ENCODE measurements around the gene BRSK2. TPM values are rescaled to one million over a fixed set of nuclear protein-coding genes. Genes with fewer than 3 reads are reported as not detected.

BRSK2 gene
- total and polyA plus RNA-seq, 9 of the 15 experiments (the other 6 are each of a cell fraction or from before 2014, with no cell fraction given) = 0.06 to 0.52 (median 0.18) TPM; not detected in 5

GRCh38 chr11:1439341-1439740, 49.6 kb downstream of the BRSK2 start:
- Histone ChIP-seq H2AFZ (ENCODE audit: low read depth, low read length) (no peak overlapping the region), H3K27ac (ENCODE audit: extremely low read depth, low read depth, low read length) (no peak overlapping the region), H3K9me3 (replicated peaks; ENCODE audit: control insufficient read depth, insufficient read depth, low read depth, low read length) (no peaks in the 10 kb centered on the region), H3K4me3 (no peak overlapping the region), H4K20me1 (replicated peaks; ENCODE audit: control insufficient read depth, insufficient read depth, low read length) (peaks cover 9% of the 10 kb centered on the region; the same call in 1 of the 2 replicates), H3K27me3 (ENCODE audit: control insufficient read depth in 2 of 2, insufficient read depth in 2 of 2, low read length in 2 of 2) (peaks cover 0 to 12% of the 10 kb centered on the region in 2 experiments; a peak in 2 of 5 replicates), H3K4me2 (ENCODE audit: insufficient read depth, low read length) (no peak overlapping the region), H3K9ac (ENCODE audit: insufficient read depth in 1 of 2, low read depth in 2 of 2, low read length in 2 of 2) (no peak overlapping the region), H3K36me3 (ENCODE audit: control insufficient read depth, insufficient read depth, low read length) (no peaks in the 10 kb centered on the region), H3K9me1 (ENCODE audit: control insufficient read depth, insufficient read depth, low read length) (no peaks in the 10 kb centered on the region), H3K79me2 (ENCODE audit: control insufficient read depth, insufficient read depth, low read length) (no peaks in the 10 kb centered on the region), H3K4me1 (replicated peaks in 1 of 2; ENCODE audit: control insufficient read depth in 2 of 2, insufficient read depth in 2 of 2, low read length in 2 of 2) (peaks cover 0 to 63% of the 10 kb centered on the region in 2 experiments; a peak in 3 of 5 replicates)
- BruUV-seq (replicated peaks) = no TSS peak
- TF ChIP-seq RREB1 (CRISPR knock-in tag; IDR thresholded peaks at IDR 0.05) (no peak), PYGO2 (tag; IDR thresholded peaks at IDR 0.05) (no peak), FOS (IDR thresholded peaks at IDR 0.05; ENCODE audit: extremely low read depth, insufficient read length) (no peak), POLR3G (IDR thresholded peaks at IDR 0.05; ENCODE audit: extremely low read depth, insufficient read length, insufficient replicate concordance) (no peak), EHMT2 (IDR thresholded peaks at IDR 0.05) (no peak), MCM2 (IDR thresholded peaks at IDR 0.05; ENCODE audit: low read depth) (no peak)
- ChIA-PET CTCF (ENCODE audit: low intra/inter-chr PET ratio) (no interaction called here), POLR2A (no interaction called here)
- no peak for FAIRE-seq
- intact Hi-C loops (cut with micrococcal nuclease) = no loop called here
- WGBS (ENCODE audit: insufficient coverage, low coverage, missing lambda C conversion rate) = 7% methylated on average over 3 of the region's 11 CpGs
- DNase-seq (ENCODE audit: extremely low read depth in 1 of 4, low spot score in 3 of 4) = no peak
- in situ Hi-C loops (cut with MboI) = no loop called here
- no peak for ATAC-seq

Measured in K562 (cell line).